CD1c-positive myeloid dendritic cell (primary cell): ENCODE measurements around the gene ANKRD22.

Experiments
- DNase-seq: peaks from one replicate; pipeline ENCODE4 v3.0.0-alpha.2; 2016; ENCODE audit errors: extremely low spot score

ANKRD22 gene

GRCh38 chr10:88835096-88835909 lies 16.3 kb downstream of the ANKRD22 start:
- peak; percentile 92 for DNase-seq

- peak; percentile 72 for DNase-seq
Observed at GRCh38 chr10:88833723-88834122, 17.9 kb downstream of the ANKRD22 start.

- DNase-seq, result no peak
Observed at GRCh38 chr10:88833156-88833555, 18.5 kb downstream of the ANKRD22 start.

- DNase-seq, result no peak
Observed at GRCh38 chr10:88832376-88832775, 19.3 kb downstream of the ANKRD22 start.

GRCh38 chr10:88831709-88832108 lies 19.9 kb downstream of the ANKRD22 start:
- peak; percentile 10 for DNase-seq

- DNase-seq, result no peak
Observed at GRCh38 chr10:88830643-88831268, 20.9 kb downstream of the ANKRD22 start.

GRCh38 chr10:88828310-88828709 lies 23.3 kb downstream of the ANKRD22 start:
- DNase-seq, result no peak

- no peak for DNase-seq
Observed at GRCh38 chr10:88827671-88828070, 24.0 kb downstream of the ANKRD22 start.

- DNase-seq, result no peak
Observed at GRCh38 chr10:88826388-88826787, 25.3 kb downstream of the ANKRD22 start.

GRCh38 chr10:88820748-88821401 lies 30.8 kb downstream of the ANKRD22 start:
- no peak for DNase-seq

GRCh38 chr10:88819290-88819689 lies 32.4 kb downstream of the ANKRD22 start:
- DNase-seq, result no peak

GRCh38 chr10:88813200-88813599 lies 38.4 kb downstream of the ANKRD22 start:
- DNase-seq, result no peak

GRCh38 chr10:88810196-88810961 lies 41.3 kb downstream of the ANKRD22 start:
- peak; percentile 61 for DNase-seq

GRCh38 chr10:88809621-88810020 lies 42.0 kb downstream of the ANKRD22 start:
- DNase-seq, result no peak

- no peak for DNase-seq
Observed at GRCh38 chr10:88805924-88806323, 45.7 kb downstream of the ANKRD22 start.

- no peak for DNase-seq
Observed at GRCh38 chr10:88805361-88805760, 46.3 kb downstream of the ANKRD22 start.

GRCh38 chr10:88804083-88804812 lies 47.4 kb downstream of the ANKRD22 start:
- no peak for DNase-seq

- DNase-seq, result no peak
Observed at GRCh38 chr10:88803641-88804040, 48.0 kb downstream of the ANKRD22 start.

GRCh38 chr10:88802523-88803285 lies 48.9 kb downstream of the ANKRD22 start, which contains the start of gene LIPM:
LIPM (plus strand) TSS chr10:88802730; CDS start chr10:88802897, 167 bp downstream.
- no peak for DNase-seq
